Upper lobe of left lung (tissue), 6 donors: ENCODE data around the gene UBL3. TPM values are rescaled to one million over a fixed set of nuclear protein-coding genes. Genes with fewer than 3 reads are reported as not detected.

ENCODE experiments used
- ATAC-seq, 2 donors: fragments of 200-7000 bp; cut with Tn5 transposase; one replicate each; pipeline ENCODE4 v1.9.1; 2022; ENCODE audit warnings: mild to moderate bottlenecking in 2 of 2, moderate library complexity in 2 of 2; ENCODE audit not compliant: low FRiP score in 2 of 2
- DNase-seq, 2 donors: peaks; one replicate each; pipeline ENCODE4 v3.0.0-alpha.2; 2019 to 2020
- H3K27ac ChIP-seq, 4 donors: fragments of 200-600 bp; sonication (generic); one replicate each; pipeline ENCODE4 v1.5.1; 2016 to 2019
- H3K27me3 ChIP-seq, 4 donors: fragments of 200-600 bp; sonication (generic); one replicate each; pipeline ENCODE4 v1.5.1; 2017 to 2019
- H3K36me3 ChIP-seq, 4 donors: fragments of 200-600 bp; sonication (generic); one replicate each; pipeline ENCODE4 v1.5.1; 2016 to 2019
- H3K4me1 ChIP-seq, 4 donors: fragments of 200-600 bp; sonication (generic); one replicate each; pipeline ENCODE4 v1.5.1; 2018 to 2019
- H3K4me3 ChIP-seq, 4 donors: fragments of 200-600 bp; sonication (generic); one replicate each; pipeline ENCODE4 v1.5.1; 2017 to 2019; ENCODE audit warnings: mild to moderate bottlenecking in 2 of 4, moderate library complexity in 1 of 4
- H3K9me3 ChIP-seq, 4 donors: fragments of 200-600 bp; sonication (generic); one replicate each; pipeline ENCODE4 v1.5.1; 2018 to 2019
- EP300 ChIP-seq, 4 donors: sonication (generic); formaldehyde crosslinking; IDR thresholded peaks; one replicate each; pipeline ENCODE4 v1.5.1; 2017; ENCODE audit warnings: antibody characterized with exemption in 4 of 4, control low read depth in 2 of 4
- POLR2A ChIP-seq, 4 donors: fragments of 450-650 bp; IDR thresholded peaks; one replicate each; pipeline ENCODE4 v1.5.1; 2016 to 2017; ENCODE audit warnings: antibody characterized with exemption in 4 of 4, mild to moderate bottlenecking in 2 of 4
- POLR2AphosphoS5 ChIP-seq, 2 donors: sonication (generic); formaldehyde crosslinking; IDR thresholded peaks; one replicate each; pipeline ENCODE4 v1.5.1; 2017; ENCODE audit warnings: antibody characterized with exemption in 2 of 2
- WGBS, 2 donors: methylation state at CpG; one replicate each; pipeline ENCODE4 v1.1.5; 2017 to 2018; 5-methylcytosine and 5-hydroxymethylcytosine counted together
- small RNA-seq, 4 donors: library from RNA; depleted of rRNA; stranded (forward); fragments of <200 nt; gene quantifications; one replicate each; pipeline ENCODE3, GENCODE V24; 2016
- total RNA-seq, 6 donors: library from RNA; depleted of rRNA in 4 of 6; stranded (reverse); fragments of >200 nt in 4 of 6; gene quantifications; one replicate each; pipeline versions ENCODE4 v1.1.0 to v1.2.1, GENCODE V29; 2016 to 2021
- TF ChIP-seq, protein P1 (sequence below), 6 experiments: fragments of 450-650 bp in 4 of 6; fragments of 200-600 bp in 2 of 6; sonication (generic) in 2 of 6; IDR thresholded peaks; one replicate each; pipeline ENCODE4 v1.5.1; 2016 to 2019; ENCODE audit warnings: antibody characterized with exemption in 6 of 6
- donor health status: DM: no; HTN: no; CAD: no; lungs with moderate emphysema.
- donor health status: DM: no; HTN: yes; CAD: no; lungs with severe emphysema.

Gene UBL3
- total RNA-seq, 6 donors from 2014 or later = 32.5 to 122 (median 53.3) TPM

DNA sequence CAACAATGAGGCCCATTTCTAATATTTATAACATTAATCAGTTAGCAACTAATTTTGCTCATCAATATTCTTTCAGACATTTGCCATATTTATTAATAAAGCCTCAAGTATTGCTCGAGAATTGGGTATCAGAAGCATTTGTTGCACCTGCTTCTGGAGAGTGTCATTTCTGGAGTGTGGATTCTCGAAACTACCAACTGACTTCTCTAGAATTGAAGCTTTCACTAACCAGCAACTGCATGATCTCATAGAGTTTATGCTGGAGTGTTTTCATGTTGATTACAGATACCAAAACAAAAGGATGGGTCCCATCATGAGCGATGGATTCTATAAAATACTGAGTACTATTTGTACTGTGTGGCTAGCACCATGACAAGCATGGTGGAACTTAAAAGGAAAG lies 133.9 kb downstream of the UBL3 start:
- TF ChIP-seq POLR2A (IDR thresholded peaks at IDR 0.05) (no peak), EP300 (IDR thresholded peaks at IDR 0.05) (no peak), POLR2AphosphoS5 (IDR thresholded peaks at IDR 0.05) (no peak)
- TF ChIP-seq, protein P1, sequence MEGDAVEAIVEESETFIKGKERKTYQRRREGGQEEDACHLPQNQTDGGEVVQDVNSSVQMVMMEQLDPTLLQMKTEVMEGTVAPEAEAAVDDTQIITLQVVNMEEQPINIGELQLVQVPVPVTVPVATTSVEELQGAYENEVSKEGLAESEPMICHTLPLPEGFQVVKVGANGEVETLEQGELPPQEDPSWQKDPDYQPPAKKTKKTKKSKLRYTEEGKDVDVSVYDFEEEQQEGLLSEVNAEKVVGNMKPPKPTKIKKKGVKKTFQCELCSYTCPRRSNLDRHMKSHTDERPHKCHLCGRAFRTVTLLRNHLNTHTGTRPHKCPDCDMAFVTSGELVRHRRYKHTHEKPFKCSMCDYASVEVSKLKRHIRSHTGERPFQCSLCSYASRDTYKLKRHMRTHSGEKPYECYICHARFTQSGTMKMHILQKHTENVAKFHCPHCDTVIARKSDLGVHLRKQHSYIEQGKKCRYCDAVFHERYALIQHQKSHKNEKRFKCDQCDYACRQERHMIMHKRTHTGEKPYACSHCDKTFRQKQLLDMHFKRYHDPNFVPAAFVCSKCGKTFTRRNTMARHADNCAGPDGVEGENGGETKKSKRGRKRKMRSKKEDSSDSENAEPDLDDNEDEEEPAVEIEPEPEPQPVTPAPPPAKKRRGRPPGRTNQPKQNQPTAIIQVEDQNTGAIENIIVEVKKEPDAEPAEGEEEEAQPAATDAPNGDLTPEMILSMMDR (IDR thresholded peaks at IDR 0.05) = no peak
- H3K27me3 ChIP-seq = no peaks in the 10 kb centered on the region
- H3K27ac ChIP-seq = no peak overlapping the region
- H3K4me3 ChIP-seq = no peak overlapping the region
- H3K9me3 ChIP-seq = peaks cover 3 to 7% (median 5%) of the 10 kb centered on the region in 4 donors
- ATAC-seq (no peak), DNase-seq (no peak)
- WGBS, 2 donors = 85 to 92% methylated on average over 3 of the region's 3 CpGs
- no peaks in the 10 kb centered on the region for H3K36me3 ChIP-seq
- H3K4me1 ChIP-seq = no peaks in the 10 kb centered on the region

Small RNA genes lying within 50 kb of the gene (small RNA-seq; reads per million reads assigned to genes)
- gene RF00017 (0 reads per million in 4 donors), gene TIMM8BP1 (0 reads per million in 4 donors)
